ENCODE measurements around the gene GPR137.
"Not testable (repeated sequence)": the region's sequence is repeated elsewhere in the genome, so short reads cannot be mapped to it uniquely, and the experiment has no call there.

The GPR137 gene

DNA sequence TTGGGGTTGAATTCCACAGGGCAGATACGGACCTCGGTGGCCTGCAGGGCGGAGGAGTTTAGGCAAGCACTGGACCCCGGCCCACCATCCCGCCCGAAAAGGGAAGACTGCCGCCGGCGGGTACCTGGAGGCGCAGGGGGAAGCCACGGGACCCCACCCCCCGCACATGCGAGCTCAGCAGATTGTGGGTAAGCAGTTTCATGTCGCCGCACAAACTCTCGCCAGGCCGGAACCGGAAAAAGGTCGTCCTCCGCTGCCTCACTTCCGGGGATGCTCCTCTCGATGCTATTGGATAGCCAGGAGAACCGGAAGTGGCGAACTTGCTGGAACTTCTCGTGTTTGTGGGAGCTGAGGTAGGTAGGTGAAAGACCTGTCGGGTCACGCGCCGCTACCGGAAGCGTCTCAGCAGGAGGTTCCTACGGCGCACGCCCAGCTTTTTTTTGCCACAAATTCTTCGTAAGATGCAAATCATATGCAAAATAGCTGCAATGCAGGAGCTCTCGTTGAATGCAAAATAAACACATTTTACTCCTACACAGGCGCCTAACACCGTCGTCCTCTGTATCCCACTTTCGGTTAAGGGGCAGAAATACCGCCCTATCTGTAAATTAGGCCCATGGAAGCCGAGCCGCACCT, 31.8 kb downstream of the GPR137 start, which contains the start of gene TRMT112:
Gene TRMT112, minus strand, starts transcription at position 235 of the 636 bp plus-strand sequence. Its CDS starts 33 bp downstream, at position 202.
- in situ Hi-C loops (cut with MboI; ENCODE audit: low sequenced_read_pairs), result no loop called here

- in situ Hi-C loops (cut with MboI; ENCODE audit: low sequenced_read_pairs), result no loop called here
These were observed 32.5 kb downstream of the GPR137 start, which contains the start of gene PRDX5 for GRCh38 chr11:64317961-64318765. Gene PRDX5 (plus strand): TSS chr11:64318121. CDS start chr11:64318216, 95 bp downstream.

GRCh38 chr11:64318766-64319761, 33.4 kb downstream of the GPR137 start:
- in situ Hi-C loops (cut with MboI; ENCODE audit: low sequenced_read_pairs), result no loop called here

- in situ Hi-C loops (cut with MboI; ENCODE audit: low sequenced_read_pairs), result no loop called here
These were observed 34.9 kb downstream of the GPR137 start for GRCh38 chr11:64320556-64320955.

GRCh38 chr11:64321026-64321425, 35.4 kb downstream of the GPR137 start:
- in situ Hi-C loops (cut with MboI; ENCODE audit: low sequenced_read_pairs), result no loop called here

- in situ Hi-C loops (cut with MboI; ENCODE audit: low sequenced_read_pairs), result no loop called here
These were observed 35.9 kb downstream of the GPR137 start for GRCh38 chr11:64321533-64321932.

DNA sequence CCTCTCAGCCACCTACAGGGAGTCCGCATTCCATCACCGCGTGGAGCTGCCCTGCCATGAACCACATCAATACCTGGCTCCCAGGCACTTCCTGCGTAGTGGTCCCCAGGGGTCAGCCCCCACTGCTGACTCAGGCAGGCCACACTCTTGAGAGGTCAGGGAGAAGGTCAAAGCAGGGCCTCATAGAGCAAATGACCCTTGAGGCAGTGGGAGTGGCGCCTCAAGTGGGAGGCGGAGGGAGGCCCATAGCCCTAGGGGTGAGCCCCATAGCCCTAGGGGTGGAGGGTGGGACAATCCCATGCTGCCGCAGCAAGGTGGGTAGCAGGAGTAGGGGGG, 37.2 kb downstream of the GPR137 start:
- in situ Hi-C loops (cut with MboI; ENCODE audit: low sequenced_read_pairs), result no loop called here

DNA sequence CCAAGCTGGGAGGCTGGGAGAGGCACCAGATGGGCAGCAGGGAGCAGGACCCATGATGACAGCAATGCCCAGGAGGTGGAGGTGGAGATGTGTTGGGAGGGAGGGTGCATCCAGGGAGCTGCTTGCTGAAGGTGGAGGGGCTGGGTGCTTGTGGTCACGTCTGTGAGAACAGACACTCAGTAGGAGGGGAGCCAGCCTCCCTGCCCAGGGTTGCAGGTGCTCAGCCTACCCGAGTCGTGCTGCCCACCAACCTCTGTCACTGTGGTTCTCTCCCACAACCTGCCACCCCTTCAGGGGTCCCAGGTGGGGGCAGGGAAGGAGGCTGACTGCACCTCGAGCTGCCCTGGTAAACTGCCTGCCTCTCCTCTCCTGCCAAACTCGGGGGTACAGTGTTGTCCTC, 37.7 kb downstream of the GPR137 start:
- in situ Hi-C loops (cut with MboI; ENCODE audit: low sequenced_read_pairs), result no loop called here

- in situ Hi-C loops (cut with MboI; ENCODE audit: low sequenced_read_pairs), result not testable (repeated sequence)
These were observed 38.3 kb downstream of the GPR137 start for GRCh38 chr11:64323984-64324383.

GRCh38 chr11:64324692-64325469, 39.2 kb downstream of the GPR137 start:
- in situ Hi-C loops (cut with MboI; ENCODE audit: low sequenced_read_pairs), result no loop called here

DNA sequence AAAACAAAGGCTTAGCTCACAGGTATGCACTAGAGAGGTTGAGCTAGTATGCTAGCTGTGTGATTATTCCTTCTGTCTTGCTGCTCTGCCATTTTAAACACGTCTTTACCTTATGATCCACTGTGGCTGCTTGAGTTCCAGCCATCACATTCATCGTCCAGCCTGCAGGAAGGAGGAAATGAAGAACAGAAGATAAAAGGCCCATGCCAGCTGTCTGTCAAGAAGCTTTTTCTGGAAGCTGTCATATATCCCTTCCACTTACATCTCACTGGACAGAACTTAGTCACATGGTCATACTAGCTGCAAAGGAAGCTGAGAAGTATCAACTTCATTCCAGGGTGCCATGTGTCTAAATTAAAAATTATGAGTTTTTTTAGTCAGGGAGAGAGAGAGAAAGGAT, 41.7 kb downstream of the GPR137 start:
- in situ Hi-C loops (cut with MboI; ENCODE audit: low sequenced_read_pairs), result no loop called here

DNA sequence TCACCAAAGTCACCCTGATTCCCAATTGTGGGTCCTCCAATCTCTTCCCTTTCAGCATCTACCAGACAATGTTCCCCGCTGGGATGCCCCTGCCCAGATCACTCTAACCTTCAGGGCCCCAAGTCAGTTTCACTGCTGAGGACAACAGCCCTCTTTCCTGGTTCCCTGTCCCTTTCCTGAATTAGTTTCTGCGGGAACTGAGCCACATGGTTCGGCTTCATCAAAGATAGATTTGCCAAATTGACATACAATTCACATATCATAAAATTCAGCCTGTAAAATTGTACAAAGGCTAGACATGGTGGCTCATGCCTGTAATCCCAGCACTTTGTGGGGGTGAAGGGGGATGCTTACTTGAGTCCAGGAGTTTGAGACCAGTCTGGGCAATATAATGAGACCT, 42.3 kb downstream of the GPR137 start:
- in situ Hi-C loops (cut with MboI; ENCODE audit: low sequenced_read_pairs), result no loop called here

DNA sequence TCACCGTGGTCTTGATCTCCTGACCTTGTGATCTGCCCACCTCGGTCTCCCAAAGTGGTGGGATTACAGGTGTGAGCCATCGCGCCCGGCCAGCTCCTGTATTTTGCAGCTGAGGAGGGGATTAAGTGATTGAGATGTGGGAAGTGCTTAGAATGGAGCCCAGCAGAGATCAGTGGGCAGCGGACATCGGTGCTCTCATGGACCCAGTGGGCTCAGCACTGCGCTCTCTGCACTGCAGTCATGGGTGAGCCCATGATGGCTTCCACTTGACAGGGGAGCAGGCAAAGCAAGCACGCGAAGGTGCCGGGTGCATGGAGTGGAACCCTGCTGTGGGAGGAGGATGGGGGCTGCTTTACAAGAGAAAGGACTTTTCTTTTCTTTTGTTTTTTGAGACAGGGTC, 45.2 kb downstream of the GPR137 start:
- in situ Hi-C loops (cut with MboI; ENCODE audit: low sequenced_read_pairs), result no loop called here

DNA sequence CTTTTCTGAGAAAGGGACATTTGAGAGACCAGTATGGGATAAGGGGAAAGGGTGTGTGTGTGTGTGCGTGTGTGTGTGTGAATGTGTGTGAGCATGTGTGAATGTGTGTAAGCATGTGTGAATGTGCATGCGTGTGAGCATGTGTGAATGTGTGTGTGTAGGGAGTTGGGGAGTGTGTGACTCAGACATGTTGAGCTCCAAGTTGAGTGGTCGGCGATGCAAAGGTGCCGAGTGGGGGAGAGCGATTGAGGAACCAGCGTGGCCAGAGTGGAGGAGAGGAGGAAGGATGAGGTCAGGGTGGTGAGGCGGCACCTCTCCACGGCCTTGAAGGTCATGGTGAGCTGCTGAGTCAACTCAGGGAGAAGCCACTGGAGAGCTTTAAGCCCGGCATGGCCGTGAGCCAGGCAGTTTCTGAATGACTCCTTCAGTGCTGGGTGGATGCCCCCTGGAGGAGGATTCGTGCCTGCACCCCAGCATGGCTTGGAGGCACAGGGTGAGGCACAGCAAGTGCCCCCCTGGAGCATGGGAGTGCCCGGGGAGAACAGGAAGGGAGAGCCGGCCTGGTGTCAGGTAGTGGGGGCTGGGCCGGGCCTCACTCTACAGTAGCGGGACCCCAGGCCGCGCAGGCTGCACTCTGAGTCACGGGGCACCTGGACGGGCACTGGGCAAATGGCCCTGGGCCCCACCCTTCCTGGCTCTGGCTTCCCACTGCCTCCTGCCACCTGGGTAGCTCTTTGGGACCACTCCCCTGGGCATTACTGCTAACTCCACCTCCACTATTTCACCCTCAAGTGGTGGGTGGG, 46.1 kb downstream of the GPR137 start:
- in situ Hi-C loops (cut with MboI; ENCODE audit: low sequenced_read_pairs), result no loop called here

DNA sequence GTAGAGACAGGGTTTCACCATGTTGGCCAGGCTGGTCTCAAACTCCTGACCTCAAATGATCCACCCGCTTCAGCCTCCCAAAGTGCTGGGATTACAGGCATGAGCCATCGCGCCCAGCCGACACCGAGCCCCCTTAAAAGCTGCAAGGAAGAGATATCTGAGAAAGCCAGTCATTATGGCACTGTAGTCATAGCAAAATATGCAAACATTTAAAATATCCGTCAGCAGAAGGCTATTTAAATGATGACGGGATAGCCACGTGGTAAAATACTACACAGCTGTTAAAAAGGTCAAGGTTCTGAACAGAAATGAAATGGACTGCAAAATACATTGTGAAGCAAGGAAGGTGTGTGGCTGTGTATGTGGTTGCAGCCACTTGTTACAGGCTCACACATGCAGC, 47.9 kb downstream of the GPR137 start:
- in situ Hi-C loops (cut with MboI; ENCODE audit: low sequenced_read_pairs), result no loop called here

- in situ Hi-C loops (cut with MboI; ENCODE audit: low sequenced_read_pairs), result no loop called here
These were observed 49.4 kb downstream of the GPR137 start for GRCh38 chr11:64334764-64335735.

- in situ Hi-C loops (cut with MboI; ENCODE audit: low sequenced_read_pairs), result no loop called here
These were observed 52.0 kb downstream of the GPR137 start for GRCh38 chr11:64337538-64338249.

- in situ Hi-C loops (cut with MboI; ENCODE audit: low sequenced_read_pairs), result no loop called here
These were observed 53.1 kb downstream of the GPR137 start for GRCh38 chr11:64338716-64339115.
